ENCODE measurements around the gene SACM1L.

DNA sequence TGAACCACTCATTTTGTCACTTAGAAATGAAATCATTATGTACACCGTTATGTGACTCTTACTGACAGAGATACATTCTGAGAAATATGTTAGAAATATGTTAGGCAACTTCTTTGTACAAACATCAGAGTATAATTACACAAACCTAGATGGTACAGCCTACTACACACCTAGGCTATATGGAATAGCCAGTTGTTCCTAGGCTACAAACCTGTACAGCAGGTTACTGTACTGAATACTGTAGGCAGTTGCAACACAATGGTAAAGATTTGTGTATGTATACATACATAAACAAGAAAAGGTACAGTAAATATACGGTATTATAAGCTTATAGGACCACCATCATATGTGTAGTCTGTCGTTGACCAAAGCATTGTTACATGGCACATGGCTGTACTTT lies 3.7 kb downstream of the SACM1L start:
- TF ChIP-seq CTCF (IDR thresholded peaks at IDR 0.05; ENCODE audit: poor library complexity) (no peak), EZH2phosphoT487 (IDR thresholded peaks at IDR 0.05; ENCODE audit: low read depth, severe bottlenecking, unreplicated experiment) (no peak), EZH2 (IDR thresholded peaks at IDR 0.05; ENCODE audit: borderline replicate concordance) (no peak)
